ENCODE data around the gene TPK1.
"Not testable (repeated sequence)": the region's sequence is repeated elsewhere in the genome, so short reads cannot be mapped to it uniquely, and the experiment has no call there.

Gene TPK1

DNA sequence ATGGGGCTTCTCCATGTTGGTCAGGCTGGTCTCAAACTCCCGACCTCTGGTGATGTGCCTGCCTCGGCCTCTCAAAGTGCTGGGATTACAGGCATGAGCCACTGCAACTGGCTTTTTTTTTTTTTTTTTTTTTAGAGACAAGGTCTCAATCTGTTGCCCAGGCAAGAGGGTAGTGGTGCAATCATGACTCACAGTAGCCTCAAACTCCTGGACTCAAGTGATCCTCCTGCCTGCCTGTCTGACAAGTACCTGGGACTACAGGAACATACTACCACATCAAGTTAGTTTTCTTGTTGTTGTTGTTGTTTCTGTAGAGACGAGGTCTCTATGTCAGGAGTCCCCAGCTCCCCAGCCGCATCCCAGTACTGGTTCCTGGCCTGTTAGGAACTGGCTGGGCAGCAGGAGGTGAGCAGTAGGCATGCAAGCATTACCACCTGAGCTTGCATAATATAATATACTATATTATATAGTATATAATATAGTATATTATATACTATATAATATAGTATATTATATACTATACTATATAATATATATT, 55.7 kb downstream of the TPK1 start:
- no peak for FAIRE-seq
- no peak for DNase-seq (ENCODE audit: insufficient read length, low spot score)

DNA sequence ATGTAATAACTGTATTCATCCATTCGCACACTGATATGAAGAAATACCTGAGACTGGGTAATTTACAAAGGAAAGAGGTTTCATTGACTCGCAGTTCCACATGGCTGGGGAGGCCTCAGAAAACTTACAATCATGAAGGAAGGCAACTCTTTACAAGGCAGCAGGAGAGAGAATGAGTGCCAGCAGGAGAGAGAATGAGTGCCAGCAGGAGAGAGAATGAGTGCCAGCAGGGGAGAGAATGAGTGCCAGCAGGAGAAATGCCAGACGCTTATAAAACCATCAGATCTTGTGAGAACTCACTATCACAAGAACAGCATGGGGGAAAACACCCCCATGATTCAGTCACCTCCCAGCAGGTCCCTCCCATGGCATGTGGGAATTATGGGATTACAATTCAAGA, 58.0 kb downstream of the TPK1 start:
- not testable (repeated sequence) for DNase-seq (ENCODE audit: insufficient read length, low spot score); FAIRE-seq

More for the DNA sequence above, 55.7 kb downstream of the TPK1 start:
- TF ChIP-seq, protein P1, sequence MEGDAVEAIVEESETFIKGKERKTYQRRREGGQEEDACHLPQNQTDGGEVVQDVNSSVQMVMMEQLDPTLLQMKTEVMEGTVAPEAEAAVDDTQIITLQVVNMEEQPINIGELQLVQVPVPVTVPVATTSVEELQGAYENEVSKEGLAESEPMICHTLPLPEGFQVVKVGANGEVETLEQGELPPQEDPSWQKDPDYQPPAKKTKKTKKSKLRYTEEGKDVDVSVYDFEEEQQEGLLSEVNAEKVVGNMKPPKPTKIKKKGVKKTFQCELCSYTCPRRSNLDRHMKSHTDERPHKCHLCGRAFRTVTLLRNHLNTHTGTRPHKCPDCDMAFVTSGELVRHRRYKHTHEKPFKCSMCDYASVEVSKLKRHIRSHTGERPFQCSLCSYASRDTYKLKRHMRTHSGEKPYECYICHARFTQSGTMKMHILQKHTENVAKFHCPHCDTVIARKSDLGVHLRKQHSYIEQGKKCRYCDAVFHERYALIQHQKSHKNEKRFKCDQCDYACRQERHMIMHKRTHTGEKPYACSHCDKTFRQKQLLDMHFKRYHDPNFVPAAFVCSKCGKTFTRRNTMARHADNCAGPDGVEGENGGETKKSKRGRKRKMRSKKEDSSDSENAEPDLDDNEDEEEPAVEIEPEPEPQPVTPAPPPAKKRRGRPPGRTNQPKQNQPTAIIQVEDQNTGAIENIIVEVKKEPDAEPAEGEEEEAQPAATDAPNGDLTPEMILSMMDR (IDR thresholded peaks at IDR 0.05; ENCODE audit: insufficient read depth, missing control alignments): no peak

DNA sequence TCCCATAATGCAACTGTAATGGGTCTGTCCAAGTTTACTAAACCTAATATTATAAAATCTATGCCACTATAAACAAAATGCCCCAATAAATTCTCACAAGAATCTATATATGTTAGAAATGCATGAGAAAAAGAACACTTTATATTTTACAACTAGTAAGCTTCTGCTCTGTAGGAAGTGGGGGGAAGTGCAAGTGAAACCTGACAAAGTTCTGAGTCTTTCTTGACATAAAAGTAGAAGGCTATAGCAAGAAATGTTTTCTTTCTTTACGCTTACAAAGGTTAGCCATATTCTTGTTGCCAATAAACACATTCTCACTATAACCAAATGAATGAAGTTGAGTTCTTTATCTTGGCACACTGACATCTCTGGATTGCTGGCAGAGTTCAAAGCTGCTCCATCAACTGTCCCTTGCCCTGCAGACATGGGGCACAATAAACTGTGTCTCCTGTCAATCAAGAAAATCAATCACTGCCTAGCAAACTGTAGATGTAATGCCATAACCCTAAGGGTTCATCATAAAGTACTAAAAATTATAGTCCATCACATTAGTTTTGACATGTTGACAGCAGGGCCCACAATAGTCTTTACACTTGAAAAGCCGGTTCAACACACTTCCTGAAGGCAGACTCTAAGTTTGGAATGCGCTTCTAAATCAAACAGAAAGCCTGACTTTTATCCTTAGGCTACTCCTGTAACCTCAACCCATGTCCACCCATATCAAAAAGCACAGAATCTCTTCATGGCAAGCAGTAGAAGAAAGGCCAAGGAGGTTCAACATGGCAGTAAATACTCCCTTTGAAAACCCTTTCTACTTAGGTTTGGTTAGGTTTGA, 58.6 kb downstream of the TPK1 start:
- FAIRE-seq (no peak), DNase-seq (ENCODE audit: insufficient read length, low spot score) (no peak)
- TF ChIP-seq, protein P1 (IDR thresholded peaks at IDR 0.05; ENCODE audit: insufficient read depth, missing control alignments): no peak

DNA sequence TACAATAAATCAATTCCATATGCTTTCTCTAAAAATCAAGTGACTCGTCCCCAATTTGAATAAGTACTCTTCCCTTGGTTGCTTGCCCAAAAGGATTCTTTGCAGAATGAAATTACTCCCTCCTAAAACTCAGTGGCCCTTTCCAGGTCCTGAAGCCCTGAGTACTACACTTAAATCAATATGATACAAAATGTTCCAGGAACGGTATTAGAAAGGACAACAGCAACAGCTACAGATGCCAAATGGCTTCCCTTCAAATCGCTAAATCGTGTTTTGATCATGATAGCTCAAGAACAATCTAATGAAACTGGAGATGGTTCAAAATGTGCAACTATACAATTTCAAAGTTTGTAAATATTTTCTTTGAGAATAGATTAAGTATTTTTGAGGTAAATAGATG, 59.4 kb downstream of the TPK1 start:
- FAIRE-seq (no peak), DNase-seq (ENCODE audit: insufficient read length, low spot score) (no peak)
- TF ChIP-seq, protein P1 (IDR thresholded peaks at IDR 0.05; ENCODE audit: insufficient read depth, missing control alignments): no peak

DNA sequence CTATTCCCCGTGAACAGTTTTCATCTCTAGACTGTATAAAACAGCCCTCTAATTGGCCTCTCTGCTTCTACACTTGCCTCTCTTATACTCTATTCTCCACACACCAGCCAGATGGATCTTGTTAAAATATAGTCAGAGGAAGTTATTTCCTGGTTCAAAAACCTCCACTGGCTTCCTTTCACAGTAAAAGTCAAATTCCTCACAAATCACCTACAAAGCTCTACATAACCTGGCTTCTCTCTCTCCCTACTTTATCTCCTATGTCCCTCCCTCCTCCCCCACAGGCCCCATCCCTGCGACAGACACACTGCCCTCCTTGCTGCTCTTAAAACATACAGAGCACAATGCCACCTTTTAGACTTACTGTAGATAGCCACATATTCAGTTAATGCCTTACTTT, 60.1 kb downstream of the TPK1 start:
- DNase-seq (ENCODE audit: insufficient read length, low spot score) (no peak), FAIRE-seq (no peak)
- TF ChIP-seq, protein P1 (IDR thresholded peaks at IDR 0.05; ENCODE audit: insufficient read depth, missing control alignments): no peak

DNA sequence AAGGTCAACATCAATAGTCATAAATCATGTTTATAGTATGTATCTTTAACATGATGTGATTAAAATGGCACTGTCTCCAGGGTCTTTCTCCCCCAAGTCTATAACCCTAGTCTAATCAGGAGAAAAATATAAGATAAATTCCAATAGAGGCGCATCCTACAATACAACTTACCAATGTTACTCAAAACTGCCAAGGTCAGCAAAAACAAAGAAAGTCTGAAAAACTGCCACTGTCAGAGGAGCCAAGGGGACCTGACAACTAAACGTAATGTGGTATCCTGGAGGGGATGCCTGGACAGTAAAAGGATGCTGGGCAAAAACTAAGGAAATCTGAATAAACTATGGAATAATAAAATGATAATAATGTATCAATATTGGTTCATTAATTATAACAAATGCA, 63.9 kb downstream of the TPK1 start:
- TF ChIP-seq, protein P1 (IDR thresholded peaks at IDR 0.05; ENCODE audit: insufficient read depth, missing control alignments): no peak
- DNase-seq (ENCODE audit: insufficient read length, low spot score): no peak

DNA sequence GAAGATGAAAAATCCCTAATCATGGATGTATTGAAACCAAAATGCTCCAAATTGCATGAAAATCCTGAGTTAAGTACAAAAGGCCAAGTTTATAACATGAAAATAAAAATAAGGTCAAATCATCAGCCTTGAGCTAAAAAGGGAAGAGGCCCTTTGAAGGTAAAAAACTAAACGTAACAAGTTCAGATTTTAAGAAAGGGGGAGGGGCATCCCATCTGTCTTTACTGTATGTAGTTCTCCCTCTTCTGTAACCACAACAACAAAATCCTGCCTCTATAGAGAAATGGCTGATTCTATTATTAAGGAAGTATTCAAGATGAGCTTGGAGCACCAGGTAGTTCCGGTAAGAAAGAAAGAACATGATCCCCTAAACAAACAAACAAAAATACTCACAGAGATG, 64.7 kb downstream of the TPK1 start:
- TF ChIP-seq, protein P1 (IDR thresholded peaks at IDR 0.05; ENCODE audit: insufficient read depth, missing control alignments): no peak
- DNase-seq (ENCODE audit: insufficient read length, low spot score): no peak
- FAIRE-seq: no peak

More for the DNA sequence above, 63.9 kb downstream of the TPK1 start:
- no peak for FAIRE-seq

All from D721Med (cell line).